Left lung (tissue), 10 donors: Measurements from ENCODE around the gene BARX2. TPM values are rescaled to one million over a fixed set of nuclear protein-coding genes. Genes with fewer than 3 reads are reported as not detected.
"Not testable (repeated sequence)": the region's sequence is repeated elsewhere in the genome, so short reads cannot be mapped to it uniquely, and the experiment has no call there.

Source experiments
- ATAC-seq: fragments of 200-7000 bp; cut with Tn5 transposase; one replicate; pipeline ENCODE4 v1.9.1; 2020; ENCODE audit warnings: moderate library complexity
- DNase-seq, 4 donors: peaks; one replicate each; pipeline ENCODE4 v3.0.0-alpha.2; 2013 to 2020
- H3K27ac ChIP-seq, 2 donors: fragments of 200-600 bp; sonication (generic) in 1 of 2; one replicate each; pipeline versions ENCODE4 v1.5.0 to v1.8.0; 2020 to 2021
- H3K27me3 ChIP-seq, 2 donors: fragments of 200-600 bp; sonication (generic) in 1 of 2; one replicate each; pipeline versions ENCODE4 v1.5.0 to v1.8.0; 2020 to 2021
- H3K36me3 ChIP-seq, 2 donors: fragments of 200-600 bp; sonication (generic) in 1 of 2; one replicate each; pipeline versions ENCODE4 v1.5.0 to v1.8.0; 2020 to 2021
- H3K4me1 ChIP-seq, 2 donors: fragments of 200-600 bp; one replicate each; pipeline ENCODE4 v1.8.0; 2021
- H3K4me3 ChIP-seq, 2 donors: fragments of 200-600 bp; sonication (generic) in 1 of 2; one replicate each; pipeline versions ENCODE4 v1.5.0 to v1.8.0; 2020 to 2021; ENCODE audit warnings: mild to moderate bottlenecking in 1 of 2
- H3K9me3 ChIP-seq, 2 donors: fragments of 200-600 bp; sonication (generic) in 1 of 2; one replicate each; pipeline versions ENCODE4 v1.5.0 to v1.8.0; 2020 to 2021
- intact Hi-C, 2 donors: fragments of 100-400 bp; cut with DNase I; formaldehyde crosslinking; loops; one replicate each; pipeline versions ENCODE4 v1.11.2 to v1.14.2; 2022
- polyA plus RNA-seq, 6 donors: library from polyadenylated mRNA; unstranded; fragments of 120-200 nt; gene quantifications; one replicate each; pipeline ENCODE4 v1.2.1, GENCODE V29; 2013; ENCODE audit not compliant: insufficient read length in 6 of 6
- total RNA-seq, 2 donors: library from RNA; stranded (reverse); fragmentation: NEBNext Ultra II Directional; extraction: Animal tissue kit (Norgen Biotek cat#: 25700); gene quantifications; one replicate each; pipeline ENCODE4 v1.2.1, GENCODE V29; 2021
- TF ChIP-seq, protein P1 (sequence below), 2 donors: fragments of 200-600 bp; sonication (generic) in 1 of 2; IDR thresholded peaks; one replicate each; pipeline versions ENCODE4 v1.5.0 to v1.8.0; 2021; ENCODE audit warnings: antibody characterized with exemption in 2 of 2
- donor health status: DM: no; HTN: yes; CAD: no.
- donor health status: DM: no; HTN: no; CAD: no.

BARX2 gene
- total and polyA plus RNA-seq, 8 donors = 0.10 to 0.51 (median 0.26) TPM

GRCh38 chr11:129331871-129332274 is 43.8 kb upstream of the BARX2 start:
- Histone ChIP-seq H3K9me3 (no peaks in the 10 kb centered on the region), H3K4me1 (no peaks in the 10 kb centered on the region), H3K27me3 (no peaks in the 10 kb centered on the region), H3K4me3 (no peak overlapping the region), H3K27ac (no peak overlapping the region), H3K36me3 (no peaks in the 10 kb centered on the region)
- peak; percentile 70 to 90 (median 81) for DNase-seq
- TF ChIP-seq, protein P1, sequence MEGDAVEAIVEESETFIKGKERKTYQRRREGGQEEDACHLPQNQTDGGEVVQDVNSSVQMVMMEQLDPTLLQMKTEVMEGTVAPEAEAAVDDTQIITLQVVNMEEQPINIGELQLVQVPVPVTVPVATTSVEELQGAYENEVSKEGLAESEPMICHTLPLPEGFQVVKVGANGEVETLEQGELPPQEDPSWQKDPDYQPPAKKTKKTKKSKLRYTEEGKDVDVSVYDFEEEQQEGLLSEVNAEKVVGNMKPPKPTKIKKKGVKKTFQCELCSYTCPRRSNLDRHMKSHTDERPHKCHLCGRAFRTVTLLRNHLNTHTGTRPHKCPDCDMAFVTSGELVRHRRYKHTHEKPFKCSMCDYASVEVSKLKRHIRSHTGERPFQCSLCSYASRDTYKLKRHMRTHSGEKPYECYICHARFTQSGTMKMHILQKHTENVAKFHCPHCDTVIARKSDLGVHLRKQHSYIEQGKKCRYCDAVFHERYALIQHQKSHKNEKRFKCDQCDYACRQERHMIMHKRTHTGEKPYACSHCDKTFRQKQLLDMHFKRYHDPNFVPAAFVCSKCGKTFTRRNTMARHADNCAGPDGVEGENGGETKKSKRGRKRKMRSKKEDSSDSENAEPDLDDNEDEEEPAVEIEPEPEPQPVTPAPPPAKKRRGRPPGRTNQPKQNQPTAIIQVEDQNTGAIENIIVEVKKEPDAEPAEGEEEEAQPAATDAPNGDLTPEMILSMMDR (IDR thresholded peaks at IDR 0.05) = peak; percentile 70 to 76
- ATAC-seq = peak; percentile 100
- intact Hi-C loops = loop anchor here in 1 of 2 donors (5.0 kb wide), 1 partner anchor 215 kb away; no protein-coding TSS in a partner anchor

DNA sequence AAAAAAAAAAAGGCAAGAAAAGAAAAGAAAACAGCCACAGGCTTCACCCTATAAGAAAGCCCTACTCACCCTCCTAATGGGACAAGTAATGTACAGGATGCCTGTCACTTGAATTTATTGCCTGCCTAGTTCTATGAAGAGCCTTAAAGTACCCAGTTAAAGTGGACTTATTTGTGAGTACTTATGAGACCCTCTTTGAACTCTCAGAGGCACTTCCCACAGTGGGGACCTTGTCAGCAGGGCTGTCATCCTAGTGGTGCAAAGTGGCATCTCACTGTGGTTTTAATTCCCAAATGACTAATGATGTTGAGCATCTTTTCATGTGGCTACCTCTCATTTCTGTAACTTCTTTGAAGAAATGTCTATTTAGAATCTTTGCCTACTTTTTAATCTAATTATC is 41.8 kb upstream of the BARX2 start:
- intact Hi-C loops = loop anchor here in 1 of 2 donors (5.0 kb wide), 1 partner anchor 217 kb away; no protein-coding TSS in a partner anchor

GRCh38 chr11:129344301-129344940 is 31.2 kb upstream of the BARX2 start:
- H3K9me3 ChIP-seq, H3K4me3 ChIP-seq, H3K36me3 ChIP-seq, H3K4me1 ChIP-seq, ATAC-seq, H3K27ac ChIP-seq, DNase-seq, H3K27me3 ChIP-seq, intact Hi-C loops: not testable (repeated sequence)

More for the DNA sequence above, 41.8 kb upstream of the BARX2 start:
- no peak for DNase-seq
- H3K4me3 ChIP-seq = no peak overlapping the region
- no peak for ATAC-seq
- H3K27me3 ChIP-seq = no peaks in the 10 kb centered on the region
- H3K36me3 ChIP-seq = no peaks in the 10 kb centered on the region
- TF ChIP-seq, protein P1 (IDR thresholded peaks at IDR 0.05) = no peak
- H3K27ac ChIP-seq = no peak overlapping the region
- no peaks in the 10 kb centered on the region for H3K9me3 ChIP-seq
- no peaks in the 10 kb centered on the region for H3K4me1 ChIP-seq

GRCh38 chr11:129346916-129347315 is 28.7 kb upstream of the BARX2 start:
- ATAC-seq = no peak
- no peaks in the 10 kb centered on the region for H3K27me3 ChIP-seq
- intact Hi-C loops = no loop called here
- H3K9me3 ChIP-seq = no peaks in the 10 kb centered on the region
- H3K4me1 ChIP-seq = no peaks in the 10 kb centered on the region
- no peak overlapping the region for H3K4me3 ChIP-seq
- TF ChIP-seq, protein P1 (IDR thresholded peaks at IDR 0.05) = no peak
- H3K36me3 ChIP-seq = no peaks in the 10 kb centered on the region
- DNase-seq = no peak
- H3K27ac ChIP-seq = no peak overlapping the region

DNA sequence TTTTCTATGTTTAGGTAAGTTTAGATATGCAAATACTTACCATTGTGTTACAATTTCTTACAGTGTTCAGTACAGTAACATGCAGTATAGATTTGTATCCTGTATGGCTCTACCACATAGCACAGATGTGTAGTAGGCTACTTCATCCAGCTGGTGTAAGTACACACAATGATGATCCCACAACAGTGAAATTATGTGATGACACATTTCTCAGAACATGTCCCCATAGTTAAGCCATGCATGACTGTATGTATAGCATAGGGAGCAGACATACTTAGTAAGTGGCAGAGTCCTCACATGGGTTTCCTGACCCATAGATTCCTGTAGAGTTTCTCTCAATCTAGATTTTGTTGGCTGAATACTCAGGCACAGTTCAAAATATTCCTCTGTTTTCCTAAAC is 26.8 kb upstream of the BARX2 start:
- Histone ChIP-seq H3K4me1 (no peaks in the 10 kb centered on the region), H3K27me3 (peaks cover 0 to 11% of the 10 kb centered on the region in 2 donors), H3K27ac (no peak overlapping the region), H3K4me3 (no peak overlapping the region), H3K36me3 (no peaks in the 10 kb centered on the region), H3K9me3 (no peaks in the 10 kb centered on the region)
- no peak for ATAC-seq
- TF ChIP-seq, protein P1 (IDR thresholded peaks at IDR 0.05) = no peak
- DNase-seq = no peak
- intact Hi-C loops = no loop called here

- Histone ChIP-seq H3K27ac (no peak overlapping the region), H3K9me3 (no peaks in the 10 kb centered on the region), H3K36me3 (no peaks in the 10 kb centered on the region), H3K4me1 (no peaks in the 10 kb centered on the region), H3K4me3 (no peak overlapping the region), H3K27me3 (peaks cover 0 to 16% of the 10 kb centered on the region in 2 donors)
- ATAC-seq (no peak), DNase-seq (no peak)
- TF ChIP-seq, protein P1 (IDR thresholded peaks at IDR 0.05) = no peak
- intact Hi-C loops = no loop called here
Measured at GRCh38 chr11:129352676-129353075, 23.0 kb upstream of the BARX2 start.
